ENCODE results near the gene RASA3. TPM values are rescaled to one million over a fixed set of nuclear protein-coding genes. Genes with fewer than 3 reads are reported as not detected.
"Not testable (repeated sequence)": the region's sequence is repeated elsewhere in the genome, so short reads cannot be mapped to it uniquely, and the experiment has no call there.

Gene RASA3
- total and polyA plus RNA-seq, 5 donors from 2014 or later = 93.8 to 265 (median 99.6) TPM

- peaks cover 0 to 6% (median 0%) of the 10 kb centered on the region in 7 donors for H3K9me3 Mint-ChIP-seq
- peaks cover 23% of the 10 kb centered on the region for H3K36me3 Mint-ChIP-seq
- DNase-seq = no peak
- Histone ChIP-seq H3K4me3 (ENCODE audit: low read depth, low read length) (peak overlapping the region; percentile 32), H3K27me3 (ENCODE audit: control insufficient read depth, insufficient read depth, low read length) (no peaks in the 10 kb centered on the region), H3K4me1 (ENCODE audit: control insufficient read depth, insufficient read depth, low read length, poor library complexity, severe bottlenecking) (peaks cover 74% of the 10 kb centered on the region), H3K27ac (ENCODE audit: insufficient read depth, low read length, poor library complexity, severe bottlenecking) (peak overlapping the region; percentile 64), H3K36me3 (ENCODE audit: control insufficient read depth, insufficient read depth, low read length) (peaks cover 28% of the 10 kb centered on the region), H3K9me3 (ENCODE audit: control insufficient read depth in 2 of 2, low read length in 2 of 2) (no peaks in the 10 kb centered on the region)
- peak overlapping the region; percentile 9 to 94 (median 32) for H3K27ac Mint-ChIP-seq
- ATAC-seq (ENCODE audit: low read depth in 2 of 2) = no peak
- peak overlapping the region; percentile 58 to 91 (median 71) for H3K4me3 Mint-ChIP-seq
- H3K4me1 Mint-ChIP-seq = peaks cover 20 to 83% (median 46%) of the 10 kb centered on the region in 4 donors
- peaks cover 6% of the 10 kb centered on the region for H3K27me3 Mint-ChIP-seq
Measured at GRCh38 chr13:114118086-114118485, 14.3 kb downstream of the RASA3 start.

- H3K4me3 Mint-ChIP-seq = peak overlapping the region in 2 of 4 donors; percentile 46 to 81
- H3K36me3 Mint-ChIP-seq = peaks cover 23% of the 10 kb centered on the region
Measured at GRCh38 chr13:114117341-114117874, 15.0 kb downstream of the RASA3 start.

GRCh38 chr13:114116734-114117133, 15.7 kb downstream of the RASA3 start:
- H3K4me3 ChIP-seq (ENCODE audit: low read depth, low read length) = no peak overlapping the region
- H3K9me3 ChIP-seq (ENCODE audit: control insufficient read depth in 2 of 2, low read length in 2 of 2) = no peaks in the 10 kb centered on the region
- H3K36me3 ChIP-seq (ENCODE audit: control insufficient read depth, insufficient read depth, low read length) = peaks cover 34% of the 10 kb centered on the region
- Mint-ChIP-seq H3K4me3 (no peak overlapping the region), H3K36me3 (peaks cover 23% of the 10 kb centered on the region), H3K27ac (peak overlapping the region in 1 of 3 donors; percentile 9), H3K27me3 (peaks cover 6% of the 10 kb centered on the region), H3K4me1 (peaks cover 20 to 83% (median 52%) of the 10 kb centered on the region in 4 donors), H3K9me3 (peaks cover 0 to 6% (median 0%) of the 10 kb centered on the region in 7 donors)
- peak overlapping the region; percentile 23 for H3K27ac ChIP-seq (ENCODE audit: insufficient read depth, low read length, poor library complexity, severe bottlenecking)
- no peak for DNase-seq
- no peaks in the 10 kb centered on the region for H3K27me3 ChIP-seq (ENCODE audit: control insufficient read depth, insufficient read depth, low read length)
- ATAC-seq (ENCODE audit: low read depth in 2 of 2) = no peak
- peaks cover 74% of the 10 kb centered on the region for H3K4me1 ChIP-seq (ENCODE audit: control insufficient read depth, insufficient read depth, low read length, poor library complexity, severe bottlenecking)

More at GRCh38 chr13:114117341-114117874, 15.0 kb downstream of the RASA3 start:
- H3K27me3 Mint-ChIP-seq; H3K9me3 ChIP-seq (ENCODE audit: control insufficient read depth in 2 of 2, low read length in 2 of 2); ATAC-seq (ENCODE audit: low read depth in 2 of 2); H3K27ac ChIP-seq (ENCODE audit: insufficient read depth, low read length, poor library complexity, severe bottlenecking); H3K4me3 ChIP-seq (ENCODE audit: low read depth, low read length); H3K9me3 Mint-ChIP-seq; H3K27me3 ChIP-seq (ENCODE audit: control insufficient read depth, insufficient read depth, low read length); DNase-seq: not testable (repeated sequence)
- H3K36me3 ChIP-seq (ENCODE audit: control insufficient read depth, insufficient read depth, low read length) = peaks cover 29% of the 10 kb centered on the region
- Mint-ChIP-seq H3K27ac (peak overlapping the region in 2 of 3 donors; percentile 9 to 94), H3K4me1 (peaks cover 20 to 82% (median 49%) of the 10 kb centered on the region in 4 donors)
- H3K4me1 ChIP-seq (ENCODE audit: control insufficient read depth, insufficient read depth, low read length, poor library complexity, severe bottlenecking) = peaks cover 74% of the 10 kb centered on the region

- H3K27me3 Mint-ChIP-seq = peaks cover 6% of the 10 kb centered on the region
- H3K4me3 Mint-ChIP-seq = peak overlapping the region; percentile 46 to 83 (median 74)
- Histone ChIP-seq H3K36me3 (ENCODE audit: control insufficient read depth, insufficient read depth, low read length) (peaks cover 34% of the 10 kb centered on the region), H3K4me3 (ENCODE audit: low read depth, low read length) (peak overlapping the region; percentile 30), H3K27ac (ENCODE audit: insufficient read depth, low read length, poor library complexity, severe bottlenecking) (peak overlapping the region; percentile 65), H3K27me3 (ENCODE audit: control insufficient read depth, insufficient read depth, low read length) (no peaks in the 10 kb centered on the region), H3K9me3 (ENCODE audit: control insufficient read depth in 2 of 2, low read length in 2 of 2) (no peaks in the 10 kb centered on the region), H3K4me1 (ENCODE audit: control insufficient read depth, insufficient read depth, low read length, poor library complexity, severe bottlenecking) (peaks cover 69% of the 10 kb centered on the region)
- H3K36me3 Mint-ChIP-seq = peaks cover 22% of the 10 kb centered on the region
- H3K4me1 Mint-ChIP-seq = peaks cover 20 to 77% (median 46%) of the 10 kb centered on the region in 4 donors
- no peak for ATAC-seq (ENCODE audit: low read depth in 2 of 2)
- peaks cover 0 to 6% (median 0%) of the 10 kb centered on the region in 7 donors for H3K9me3 Mint-ChIP-seq
- DNase-seq = no peak
- peak overlapping the region; percentile 90 to 95 (median 94) for H3K27ac Mint-ChIP-seq
Measured at GRCh38 chr13:114115796-114116195, 16.6 kb downstream of the RASA3 start.

GRCh38 chr13:114115191-114115671, 17.2 kb downstream of the RASA3 start:
- H3K27me3 ChIP-seq (ENCODE audit: control insufficient read depth, insufficient read depth, low read length) = no peaks in the 10 kb centered on the region
- H3K4me3 ChIP-seq (ENCODE audit: low read depth, low read length) = no peak overlapping the region
- ATAC-seq (ENCODE audit: low read depth in 2 of 2) (peak in 1 of 2 donors; percentile 12), DNase-seq (peak in 1 of 3 donors; percentile 41)
- H3K27ac Mint-ChIP-seq = peak overlapping the region; percentile 90 to 95 (median 94)
- peaks cover 25 to 78% (median 47%) of the 10 kb centered on the region in 4 donors for H3K4me1 Mint-ChIP-seq
- H3K36me3 ChIP-seq (ENCODE audit: control insufficient read depth, insufficient read depth, low read length) = peaks cover 34% of the 10 kb centered on the region
- peak overlapping the region; percentile 65 for H3K27ac ChIP-seq (ENCODE audit: insufficient read depth, low read length, poor library complexity, severe bottlenecking)
- peaks cover 18% of the 10 kb centered on the region for H3K36me3 Mint-ChIP-seq
- no peaks in the 10 kb centered on the region for H3K9me3 ChIP-seq (ENCODE audit: control insufficient read depth in 2 of 2, low read length in 2 of 2)
- H3K4me1 ChIP-seq (ENCODE audit: control insufficient read depth, insufficient read depth, low read length, poor library complexity, severe bottlenecking) = peaks cover 70% of the 10 kb centered on the region
- H3K9me3 Mint-ChIP-seq = peaks cover 0 to 6% (median 0%) of the 10 kb centered on the region in 7 donors
- peaks cover 6% of the 10 kb centered on the region for H3K27me3 Mint-ChIP-seq
- peak overlapping the region; percentile 46 to 83 (median 74) for H3K4me3 Mint-ChIP-seq

GRCh38 chr13:114114666-114115065, 17.8 kb downstream of the RASA3 start:
- Histone ChIP-seq H3K36me3 (ENCODE audit: control insufficient read depth, insufficient read depth, low read length) (peaks cover 34% of the 10 kb centered on the region), H3K27ac (ENCODE audit: insufficient read depth, low read length, poor library complexity, severe bottlenecking) (peak overlapping the region; percentile 65), H3K4me1 (ENCODE audit: control insufficient read depth, insufficient read depth, low read length, poor library complexity, severe bottlenecking) (peaks cover 76% of the 10 kb centered on the region)
- Mint-ChIP-seq H3K4me3 (peak overlapping the region; percentile 56 to 89 (median 78)), H3K27ac (peak overlapping the region; percentile 80 to 89 (median 88)), H3K36me3 (peaks cover 18% of the 10 kb centered on the region), H3K4me1 (peaks cover 25 to 84% (median 50%) of the 10 kb centered on the region in 4 donors)
- H3K27me3 Mint-ChIP-seq; H3K27me3 ChIP-seq (ENCODE audit: control insufficient read depth, insufficient read depth, low read length); H3K9me3 Mint-ChIP-seq; ATAC-seq (ENCODE audit: low read depth in 2 of 2); H3K4me3 ChIP-seq (ENCODE audit: low read depth, low read length); DNase-seq; H3K9me3 ChIP-seq (ENCODE audit: control insufficient read depth in 2 of 2, low read length in 2 of 2): not testable (repeated sequence)

GRCh38 chr13:114114006-114114640, 18.3 kb downstream of the RASA3 start:
- Mint-ChIP-seq H3K4me3 (peak overlapping the region; percentile 56 to 89 (median 78)), H3K36me3 (peaks cover 21% of the 10 kb centered on the region)
- peak overlapping the region; percentile 65 for H3K27ac ChIP-seq (ENCODE audit: insufficient read depth, low read length, poor library complexity, severe bottlenecking)

More at GRCh38 chr13:114114006-114114640, 18.3 kb downstream of the RASA3 start:
- peaks cover 0 to 7% (median 0%) of the 10 kb centered on the region in 7 donors for H3K9me3 Mint-ChIP-seq
- ATAC-seq (ENCODE audit: low read depth in 2 of 2) (no peak), DNase-seq (no peak)
- peaks cover 38% of the 10 kb centered on the region for H3K36me3 ChIP-seq (ENCODE audit: control insufficient read depth, insufficient read depth, low read length)
- peaks cover 25 to 86% (median 55%) of the 10 kb centered on the region in 4 donors for H3K4me1 Mint-ChIP-seq
- peak overlapping the region; percentile 19 for H3K4me3 ChIP-seq (ENCODE audit: low read depth, low read length)
- H3K27ac Mint-ChIP-seq = peak overlapping the region; percentile 80 to 89 (median 88)
- H3K27me3 ChIP-seq (ENCODE audit: control insufficient read depth, insufficient read depth, low read length) = no peaks in the 10 kb centered on the region
- H3K27me3 Mint-ChIP-seq = peaks cover 6% of the 10 kb centered on the region
- H3K4me1 ChIP-seq (ENCODE audit: control insufficient read depth, insufficient read depth, low read length, poor library complexity, severe bottlenecking) = peaks cover 77% of the 10 kb centered on the region
- H3K9me3 ChIP-seq (ENCODE audit: control insufficient read depth in 2 of 2, low read length in 2 of 2) = no peaks in the 10 kb centered on the region

All from CD4-positive, CD25-positive, alpha-beta regulatory T cell (primary cell).